Medulla oblongata (tissue), 1 donor: ENCODE results near the gene GTF2IRD2.
"Not testable (repeated sequence)": the region's sequence is repeated elsewhere in the genome, so short reads cannot be mapped to it uniquely, and the experiment has no call there.

Experiments used
- DNase-seq: peaks from one replicate; pipeline ENCODE4 v3.0.0-alpha.2; 2015; ENCODE audit errors: extremely low spot score

The GTF2IRD2 gene

GRCh38 chr7:74850833-74851721, at the start of gene GTF2IRD2:
Gene GTF2IRD2 (minus strand): TSS chr7:74851605. CDS start chr7:74836378, 15,227 bp downstream.
- DNase-seq, result peak; percentile 2

- DNase-seq, result peak; percentile 83
These were observed 39.0 kb upstream of the GTF2IRD2 start for GRCh38 chr7:74890158-74891123.

GRCh38 chr7:74889518-74890129, 38.2 kb upstream of the GTF2IRD2 start:
- DNase-seq, result peak; percentile 0

- DNase-seq, result not testable (repeated sequence)
These were observed 33.9 kb upstream of the GTF2IRD2 start for GRCh38 chr7:74885295-74885694.

- not testable (repeated sequence) for DNase-seq
These were observed 30.7 kb upstream of the GTF2IRD2 start for GRCh38 chr7:74882110-74882509.

- DNase-seq, result peak; percentile 52
These were observed 23.5 kb upstream of the GTF2IRD2 start for GRCh38 chr7:74874748-74875512.

- DNase-seq, result not testable (repeated sequence)
These were observed 22.8 kb upstream of the GTF2IRD2 start for GRCh38 chr7:74874104-74874747.

- not testable (repeated sequence) for DNase-seq
These were observed 21.1 kb upstream of the GTF2IRD2 start for GRCh38 chr7:74872542-74872941.

- DNase-seq, result not testable (repeated sequence)
These were observed 14.4 kb upstream of the GTF2IRD2 start for GRCh38 chr7:74865777-74866176.

GRCh38 chr7:74849853-74850252, 1.6 kb downstream of the GTF2IRD2 start:
- not testable (repeated sequence) for DNase-seq

GRCh38 chr7:74830411-74830810, 21.0 kb downstream of the GTF2IRD2 start:
- not testable (repeated sequence) for DNase-seq

GRCh38 chr7:74829959-74830358, 21.4 kb downstream of the GTF2IRD2 start:
- not testable (repeated sequence) for DNase-seq

GRCh38 chr7:74821259-74821658, 30.1 kb downstream of the GTF2IRD2 start:
- DNase-seq, result not testable (repeated sequence)

- not testable (repeated sequence) for DNase-seq
These were observed 31.1 kb downstream of the GTF2IRD2 start for GRCh38 chr7:74820146-74820805.

GRCh38 chr7:74815882-74816281, 35.5 kb downstream of the GTF2IRD2 start:
- DNase-seq, result not testable (repeated sequence)

GRCh38 chr7:74798644-74799043, 52.8 kb downstream of the GTF2IRD2 start:
- DNase-seq, result not testable (repeated sequence)

- DNase-seq, result not testable (repeated sequence)
These were observed 53.4 kb downstream of the GTF2IRD2 start for GRCh38 chr7:74797848-74798622.

- not testable (repeated sequence) for DNase-seq
These were observed 62.1 kb downstream of the GTF2IRD2 start for GRCh38 chr7:74789200-74789736.
